Endothelial cell of umbilical vein (primary cell): ENCODE data around the gene CZIB. TPM values are rescaled to one million over a fixed set of nuclear protein-coding genes. Genes with fewer than 3 reads are reported as not detected.

Source experiments
- BruUV-seq: library from RNA; stranded (reverse); fragments of 400-500 nt; replicated peaks from 2 replicates; lab custom pipeline; 2021; lab: Mats Ljungman, UMichigan
- CTCF ChIA-PET: fragments of 300-600, 350-600 bp; sonication (Branson Sonifier 250); formaldehyde crosslinking; loops from one replicate; lab custom pipeline; 2021; ENCODE audit warnings: antibody characterized with exemption, inconsistent platforms; lab: Charles Lee
- POLR2A ChIA-PET: fragments of 300-600, 350-600 bp; sonication (Branson Sonifier 250); formaldehyde crosslinking; loops from one replicate; lab custom pipeline; 2021; ENCODE audit warnings: antibody characterized with exemption, inconsistent platforms; lab: Charles Lee
- DNase-seq: peaks from one replicate; pipeline ENCODE4 v3.0.0-alpha.2; 2011; ENCODE audit warnings: low read depth, low spot score
- FAIRE-seq: peaks from 2 replicates; lab custom pipeline; 2011; peaks lifted over from hg19 to GRCh38; lab: Jason Lieb, UNC
- H2AFZ ChIP-seq: 2 replicates; pipeline ENCODE4 v1.6.0; 2012; ENCODE audit warnings: low read depth, low read length, control low read depth, inconsistent platforms
- H3K27ac ChIP-seq: 2 replicates; pipeline ENCODE4 v1.5.1; 2011; ENCODE audit warnings: low read depth, mild to moderate bottlenecking, control low read depth, low read length, moderate library complexity; ENCODE audit not compliant: insufficient read depth
- H3K27me3 ChIP-seq, 2 experiments: 2 replicates each; pipeline versions ENCODE4 v1.6.0 to v1.6.1; 2011; ENCODE audit warnings: low read length in 2 of 2, mixed read lengths in 1 of 2; ENCODE audit not compliant: control insufficient read depth in 2 of 2, insufficient read depth in 2 of 2
- H3K36me3 ChIP-seq, 2 experiments: 2 replicates in 1 of 2; 3 replicates in 1 of 2; pipeline ENCODE4 v1.5.1; 2011; ENCODE audit warnings: low read length in 2 of 2, mild to moderate bottlenecking in 1 of 2, moderate library complexity in 1 of 2; ENCODE audit not compliant: control insufficient read depth in 2 of 2, insufficient read depth in 2 of 2; ENCODE audit errors: extremely low read depth in 1 of 2
- H3K4me1 ChIP-seq: 3 replicates; pipeline ENCODE4 v1.5.1; 2011; ENCODE audit warnings: mild to moderate bottlenecking, low read length; ENCODE audit not compliant: control insufficient read depth, insufficient read depth; ENCODE audit errors: extremely low read depth
- H3K4me2 ChIP-seq: 2 replicates; pipeline ENCODE4 v1.6.1; 2011; ENCODE audit warnings: low read length, control low read depth, mixed read lengths; ENCODE audit not compliant: insufficient read depth
- H3K4me3 ChIP-seq, 3 experiments: fragments of 200-600 bp in 1 of 3; sonication (generic), shearing (Covaris generic) in 1 of 3; replicated peaks in 1 of 3; 2 replicates each; pipeline ENCODE4 v1.5.1; 2011 to 2016; ENCODE audit warnings: control low read depth in 3 of 3, low read length in 3 of 3, mild to moderate bottlenecking in 2 of 3, inconsistent platforms in 1 of 3, low read depth in 1 of 3, moderate library complexity in 1 of 3; ENCODE audit not compliant: insufficient read depth in 1 of 3
- H3K79me2 ChIP-seq: 2 replicates; pipeline ENCODE4 v1.6.0; 2012; ENCODE audit warnings: low read length, inconsistent platforms; ENCODE audit not compliant: control insufficient read depth, insufficient read depth
- H3K9ac ChIP-seq: replicated peaks from 2 replicates; pipeline ENCODE3; 2011; ENCODE audit warnings: low read length, control low read depth; ENCODE audit not compliant: insufficient read depth; ENCODE audit errors: extremely low read depth
- H3K9me1 ChIP-seq: replicated peaks from 3 replicates; pipeline ENCODE4 v1.6.0; 2011; ENCODE audit warnings: mild to moderate bottlenecking, low read length; ENCODE audit not compliant: control insufficient read depth, insufficient read depth; ENCODE audit errors: extremely low read depth
- H3K9me3 ChIP-seq: replicated peaks from 2 replicates; pipeline ENCODE4 v1.5.1; 2012; ENCODE audit warnings: low read length, inconsistent platforms; ENCODE audit not compliant: control insufficient read depth, insufficient read depth
- H4K20me1 ChIP-seq: replicated peaks from 2 replicates; pipeline ENCODE3; 2011; ENCODE audit warnings: mild to moderate bottlenecking, low read length; ENCODE audit not compliant: control insufficient read depth, insufficient read depth; ENCODE audit errors: extremely low read depth
- EZH2 ChIP-seq: IDR thresholded peaks from 2 replicates; pipeline ENCODE4 v1.6.1; 2012; ENCODE audit warnings: borderline replicate concordance, low read depth, mild to moderate bottlenecking, moderate library complexity, low read length, inconsistent platforms; ENCODE audit not compliant: severe bottlenecking
- FOS ChIP-seq: IDR thresholded peaks from 2 replicates; pipeline ENCODE4 v1.6.1; 2011; ENCODE audit warnings: mild to moderate bottlenecking, low read length, moderate library complexity, borderline replicate concordance; ENCODE audit not compliant: insufficient read depth
- GATA2 ChIP-seq: IDR thresholded peaks from 2 replicates; pipeline ENCODE4 v1.7.0; 2011; ENCODE audit warnings: low read depth, mild to moderate bottlenecking, moderate library complexity, mixed read lengths, low read length; ENCODE audit not compliant: insufficient read length, insufficient read depth
- JUN ChIP-seq: IDR thresholded peaks from 2 replicates; pipeline ENCODE4 v1.6.1; 2011; ENCODE audit warnings: borderline replicate concordance, low read depth; ENCODE audit not compliant: insufficient read length, insufficient read depth
- MYC ChIP-seq: IDR thresholded peaks from one replicate; pipeline ENCODE4 v1.6.1; 2011; ENCODE audit warnings: mild to moderate bottlenecking, low read depth, low read length
- POLR2A ChIP-seq: IDR thresholded peaks from 2 replicates; pipeline ENCODE4 v1.6.1; 2012; ENCODE audit warnings: low read depth, mild to moderate bottlenecking, control low read depth, low read length
- POLR2AphosphoS5 ChIP-seq: IDR thresholded peaks from 2 replicates; pipeline ENCODE4 v1.6.1; 2012; ENCODE audit warnings: low read depth, mild to moderate bottlenecking, control low read depth, low read length, moderate library complexity; ENCODE audit not compliant: insufficient read depth
- dilution Hi-C: fragments of 300-500 bp; cut with MboI; formaldehyde crosslinking; loops from one replicate; pipeline ENCODE4 v1.15.0; 2019; ENCODE audit warnings: low sequenced_read_pairs; ENCODE audit not compliant: extremely low pct_ligation_motif_present
- intact Hi-C: fragments of 100-400 bp; cut with micrococcal nuclease; formaldehyde crosslinking; loops from one replicate; pipeline ENCODE4 v1.10.0; 2022
- polyA plus RNA-seq, 4 experiments: library from polyadenylated mRNA; depleted of rRNA in 3 of 4; stranded (reverse) in 3 of 4; unstranded in 1 of 4; fragments of >200 nt; gene quantifications; 2 replicates each; pipeline versions ENCODE4 v1.2.1 to v1.2.3, GENCODE V29; 2011 to 2012; ENCODE audit warnings: missing spikeins in 1 of 4
- total RNA-seq: library from RNA; stranded (reverse); gene quantifications from 2 replicates; pipeline ENCODE4 v1.2.3, GENCODE V29; 2021
- TF ChIP-seq, protein P1 (sequence below), 2 donors: IDR thresholded peaks; 1 replicate in 1 of 2; 2 replicates in 1 of 2; pipeline ENCODE4 v1.5.1; 2011; ENCODE audit warnings: low read length in 2 of 2, mild to moderate bottlenecking in 2 of 2, moderate library complexity in 2 of 2, control low read depth in 1 of 2, inconsistent platforms in 1 of 2, low read depth in 1 of 2; ENCODE audit not compliant: insufficient read depth in 1 of 2; ENCODE audit errors: extremely low read depth in 1 of 2
- TF ChIP-seq, protein P2 (sequence below): IDR thresholded peaks from 2 replicates; pipeline ENCODE4 v1.6.1; 2011; ENCODE audit not compliant: insufficient read depth, insufficient read length

CZIB gene
- total and polyA plus RNA-seq, 2 donors (not counting 3 experiments of a cell fraction or from before 2014, with no cell fraction given): 60.1 to 65.9 TPM

DNA sequence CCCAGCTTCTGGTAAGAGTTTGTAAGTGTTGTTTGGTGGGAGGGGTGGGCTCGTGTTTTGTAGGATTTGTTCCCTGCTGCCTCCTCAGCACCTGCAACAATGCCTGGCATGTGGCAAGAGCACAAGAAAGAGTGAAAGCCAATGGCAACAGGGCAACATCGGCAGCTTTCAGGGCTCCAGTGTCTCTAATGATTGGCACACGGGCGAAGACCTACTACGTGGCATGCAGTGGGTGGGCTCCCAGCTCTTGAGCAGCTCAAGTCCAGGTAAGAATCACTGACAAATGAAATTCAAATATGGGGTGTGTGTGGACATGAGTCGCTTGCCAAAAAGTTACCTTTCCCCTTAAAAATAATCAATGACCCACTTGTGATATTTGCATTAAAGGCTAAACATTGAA, 54.1 kb downstream of the CZIB start:
- no peaks in the 10 kb centered on the region for H4K20me1 ChIP-seq
- no peaks in the 10 kb centered on the region for H3K79me2 ChIP-seq
- FAIRE-seq (no peak), DNase-seq (no peak)
- intact Hi-C loops (no loop called here), dilution Hi-C loops (no loop called here)
- H3K9me3 ChIP-seq: no peaks in the 10 kb centered on the region
- no peak overlapping the region for H3K4me2 ChIP-seq
- peaks cover 14% of the 10 kb centered on the region in 2 experiments for H3K27me3 ChIP-seq
- ChIA-PET CTCF (interaction anchor here (1.1 to 1.9 kb wide), 4 partner anchors 10 to 16 kb away, joined by 3 to 4 read pairs (median 4); no protein-coding TSS in a partner anchor), POLR2A (no interaction called here)
- no peaks in the 10 kb centered on the region for H3K36me3 ChIP-seq
- no peak overlapping the region for H3K9ac ChIP-seq
- TF ChIP-seq GATA2: no peak
- no peak for TF ChIP-seq POLR2A
- no peak for TF ChIP-seq EZH2
- TF ChIP-seq, protein P1, sequence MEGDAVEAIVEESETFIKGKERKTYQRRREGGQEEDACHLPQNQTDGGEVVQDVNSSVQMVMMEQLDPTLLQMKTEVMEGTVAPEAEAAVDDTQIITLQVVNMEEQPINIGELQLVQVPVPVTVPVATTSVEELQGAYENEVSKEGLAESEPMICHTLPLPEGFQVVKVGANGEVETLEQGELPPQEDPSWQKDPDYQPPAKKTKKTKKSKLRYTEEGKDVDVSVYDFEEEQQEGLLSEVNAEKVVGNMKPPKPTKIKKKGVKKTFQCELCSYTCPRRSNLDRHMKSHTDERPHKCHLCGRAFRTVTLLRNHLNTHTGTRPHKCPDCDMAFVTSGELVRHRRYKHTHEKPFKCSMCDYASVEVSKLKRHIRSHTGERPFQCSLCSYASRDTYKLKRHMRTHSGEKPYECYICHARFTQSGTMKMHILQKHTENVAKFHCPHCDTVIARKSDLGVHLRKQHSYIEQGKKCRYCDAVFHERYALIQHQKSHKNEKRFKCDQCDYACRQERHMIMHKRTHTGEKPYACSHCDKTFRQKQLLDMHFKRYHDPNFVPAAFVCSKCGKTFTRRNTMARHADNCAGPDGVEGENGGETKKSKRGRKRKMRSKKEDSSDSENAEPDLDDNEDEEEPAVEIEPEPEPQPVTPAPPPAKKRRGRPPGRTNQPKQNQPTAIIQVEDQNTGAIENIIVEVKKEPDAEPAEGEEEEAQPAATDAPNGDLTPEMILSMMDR (IDR thresholded peaks at IDR 0.05; ENCODE audit: extremely low read depth in 1 of 2, insufficient read depth in 1 of 2, low read depth in 1 of 2, low read length in 2 of 2): no peak
- no peak for TF ChIP-seq MYC
- TF ChIP-seq FOS: no peak
- no peak for TF ChIP-seq POLR2AphosphoS5
- no peak for TF ChIP-seq JUN
- TF ChIP-seq, protein P2, sequence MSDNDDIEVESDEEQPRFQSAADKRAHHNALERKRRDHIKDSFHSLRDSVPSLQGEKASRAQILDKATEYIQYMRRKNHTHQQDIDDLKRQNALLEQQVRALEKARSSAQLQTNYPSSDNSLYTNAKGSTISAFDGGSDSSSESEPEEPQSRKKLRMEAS: no peak
- no peak overlapping the region for H2AFZ ChIP-seq
- no peaks in the 10 kb centered on the region for H3K4me1 ChIP-seq
- H3K9me1 ChIP-seq: no peaks in the 10 kb centered on the region
- BruUV-seq: no TSS peak
- H3K4me3 ChIP-seq: no peak overlapping the region
- H3K27ac ChIP-seq: no peak overlapping the region
